Measurements from ENCODE around the gene BOD1L1.

The BOD1L1 gene

GRCh38 chr4:13523591-13524503, 103.7 kb downstream of the BOD1L1 start:
- no peak for DNase-seq

- DNase-seq = no peak
Observed at GRCh38 chr4:13523105-13523477, 104.4 kb downstream of the BOD1L1 start.

- no peak for DNase-seq
Observed at GRCh38 chr4:13522282-13523104, 105.0 kb downstream of the BOD1L1 start.

- DNase-seq = no peak
Observed at GRCh38 chr4:13521047-13521446, 106.5 kb downstream of the BOD1L1 start.

Data from NCI-H2029 treated with DMSO at 0.1 percent for 48 hours (cell line).